ENCODE measurements around the gene CDA.

DNA sequence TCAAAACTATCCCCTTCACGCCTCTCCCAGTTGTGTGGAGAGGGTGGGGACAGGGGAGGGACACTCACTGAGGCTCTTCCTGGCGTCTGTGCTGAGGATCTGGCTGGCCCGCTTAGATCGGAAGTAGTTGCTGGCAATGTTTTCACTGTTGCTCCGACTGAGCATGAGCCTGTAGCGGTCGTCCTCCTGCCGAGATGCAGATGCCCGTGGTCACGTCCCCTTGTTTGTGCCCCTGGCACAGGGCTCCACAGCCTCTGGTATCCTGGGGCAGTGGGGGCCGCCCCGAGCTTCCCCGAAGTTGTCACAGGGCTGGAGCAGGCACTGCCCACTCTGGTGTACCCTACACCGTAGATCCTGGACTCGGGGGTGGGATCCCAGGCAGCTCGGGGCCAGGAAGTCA is 77.2 kb downstream of the CDA start:
- TF ChIP-seq TAF1 (IDR thresholded peaks at IDR 0.05; ENCODE audit: low read depth, low read length) (no peak), RBBP5 (IDR thresholded peaks at IDR 0.05; ENCODE audit: borderline replicate concordance, low read depth, low read length) (no peak)
- TF ChIP-seq, protein P1, sequence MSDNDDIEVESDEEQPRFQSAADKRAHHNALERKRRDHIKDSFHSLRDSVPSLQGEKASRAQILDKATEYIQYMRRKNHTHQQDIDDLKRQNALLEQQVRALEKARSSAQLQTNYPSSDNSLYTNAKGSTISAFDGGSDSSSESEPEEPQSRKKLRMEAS (IDR thresholded peaks at IDR 0.05), result no peak

Data from H1 (cell line).